Thyroid gland (tissue), 4 donors: Measurements from ENCODE around the gene RMI2. TPM values are rescaled to one million over a fixed set of nuclear protein-coding genes. Genes with fewer than 3 reads are reported as not detected.

Experiments
- DNase-seq, 2 donors: peaks; one replicate each; pipeline ENCODE4 v3.0.0-alpha.2; 2019
- H3K27ac ChIP-seq, 3 donors: fragments of 200-600 bp; sonication (generic); 1 replicate in 2 of 3; 2 replicates in 1 of 3; pipeline ENCODE4 v1.5.1; 2016 to 2019; ENCODE audit warnings: mild to moderate bottlenecking in 1 of 3, moderate library complexity in 1 of 3
- H3K27me3 ChIP-seq: fragments of 200-600 bp; sonication (generic); one replicate; pipeline ENCODE4 v1.5.1; 2019
- H3K36me3 ChIP-seq, 2 donors: fragments of 200-600 bp; sonication (generic); one replicate each; pipeline ENCODE4 v1.5.1; 2016 to 2019
- H3K4me1 ChIP-seq, 2 donors: fragments of 200-600 bp; sonication (generic); one replicate each; pipeline ENCODE4 v1.5.1; 2017 to 2019
- H3K4me3 ChIP-seq, 3 donors: fragments of 200-600 bp; sonication (generic); replicated peaks in 1 of 3; 1 replicate in 2 of 3; 2 replicates in 1 of 3; pipeline ENCODE4 v1.5.1; 2016; ENCODE audit warnings: mild to moderate bottlenecking in 1 of 3
- H3K9me3 ChIP-seq: fragments of 200-600 bp; sonication (generic); one replicate; pipeline ENCODE4 v1.5.1; 2017
- CTCF ChIP-seq, 6 experiments: fragments of 200-600 bp in 3 of 6; fragments of 450-650 bp in 3 of 6; sonication (generic) in 3 of 6; IDR thresholded peaks; one replicate each; pipeline ENCODE4 v1.5.1; 2016 to 2019; ENCODE audit warnings: antibody characterized with exemption in 6 of 6, mild to moderate bottlenecking in 2 of 6, inconsistent platforms in 1 of 6, moderate library complexity in 1 of 6
- POLR2A ChIP-seq, 2 donors: fragments of 450-650 bp; IDR thresholded peaks; one replicate each; pipeline ENCODE4 v1.6.1; 2017; ENCODE audit warnings: antibody characterized with exemption in 2 of 2, mild to moderate bottlenecking in 2 of 2, moderate library complexity in 1 of 2
- WGBS, 2 donors: methylation state at CpG; one replicate each; pipeline ENCODE4 v1.1.5; 2017; 5-methylcytosine and 5-hydroxymethylcytosine counted together
- intact Hi-C: fragments of 100-400 bp; cut with DNase I; formaldehyde crosslinking; loops from one replicate; pipeline ENCODE4 v1.15.1; 2023
- total RNA-seq, 4 donors: library from RNA; depleted of rRNA; stranded (reverse); fragments of >200 nt; gene quantifications; one replicate each; pipeline ENCODE4 v1.2.3, GENCODE V29; 2016

RMI2 gene
- total RNA-seq, 4 donors from 2014 or later: 2.5 to 2.8 (median 2.6) TPM; not detected in 1

GRCh38 chr16:11321662-11322061, 23.6 kb upstream of the RMI2 start:
- no peaks in the 10 kb centered on the region for H3K36me3 ChIP-seq
- WGBS, 2 donors: 71 to 72% methylated on average over 5 of the region's 5 CpGs
- H3K4me1 ChIP-seq: peaks cover under 1 to 4% of the 10 kb centered on the region in 2 donors
- H3K9me3 ChIP-seq: no peaks in the 10 kb centered on the region
- TF ChIP-seq POLR2A (IDR thresholded peaks at IDR 0.05) (no peak), CTCF (IDR thresholded peaks at IDR 0.05) (no peak)
- H3K4me3 ChIP-seq: no peak overlapping the region
- no peak overlapping the region for H3K27ac ChIP-seq
- intact Hi-C loops: no loop called here
- H3K27me3 ChIP-seq: no peaks in the 10 kb centered on the region
- DNase-seq: no peak

GRCh38 chr16:11322823-11323222, 22.4 kb upstream of the RMI2 start:
- Histone ChIP-seq H3K36me3 (no peaks in the 10 kb centered on the region), H3K27me3 (no peaks in the 10 kb centered on the region), H3K9me3 (no peaks in the 10 kb centered on the region), H3K4me3 (no peak overlapping the region), H3K4me1 (peaks cover 5 to 10% of the 10 kb centered on the region in 2 donors), H3K27ac (no peak overlapping the region)
- 88 to 91% methylated on average over 3 of the region's 3 CpGs for WGBS, 2 donors
- intact Hi-C loops: no loop called here
- DNase-seq: no peak
- TF ChIP-seq CTCF (IDR thresholded peaks at IDR 0.05) (no peak), POLR2A (IDR thresholded peaks at IDR 0.05) (no peak)

- intact Hi-C loops: no loop called here
- Histone ChIP-seq H3K27me3 (no peaks in the 10 kb centered on the region), H3K4me3 (no peak overlapping the region), H3K27ac (no peak overlapping the region), H3K9me3 (no peaks in the 10 kb centered on the region), H3K36me3 (no peaks in the 10 kb centered on the region), H3K4me1 (peaks cover 7 to 20% of the 10 kb centered on the region in 2 donors)
- no peak for DNase-seq
- TF ChIP-seq POLR2A (IDR thresholded peaks at IDR 0.05) (no peak), CTCF (IDR thresholded peaks at IDR 0.05) (no peak)
- WGBS, 2 donors: 92 to 95% methylated on average over 10 to 11 of the region's 11 CpGs
Observed at GRCh38 chr16:11323551-11324336, 21.5 kb upstream of the RMI2 start.

- Histone ChIP-seq H3K4me3 (no peak overlapping the region), H3K27me3 (no peaks in the 10 kb centered on the region), H3K27ac (no peak overlapping the region), H3K9me3 (no peaks in the 10 kb centered on the region), H3K4me1 (peaks cover 10 to 27% of the 10 kb centered on the region in 2 donors), H3K36me3 (no peaks in the 10 kb centered on the region)
- 86 to 88% methylated on average over 9 to 10 of the region's 10 CpGs for WGBS, 2 donors
- no peak for DNase-seq
- intact Hi-C loops: no loop called here
- no peak for TF ChIP-seq POLR2A (IDR thresholded peaks at IDR 0.05)
- no peak for TF ChIP-seq CTCF (IDR thresholded peaks at IDR 0.05)
Observed at GRCh38 chr16:11325404-11326083, 19.7 kb upstream of the RMI2 start.
